HG02798 (cell line): ENCODE measurements around the gene CTDSPL.

Experiments used
- ATAC-seq: cut with Tn5 transposase; IDR thresholded peaks from one replicate; pipeline ENCODE4 v1.9.1; 2021; ENCODE audit warnings: mild to moderate bottlenecking; ENCODE audit not compliant: unreplicated experiment, poor library complexity

CTDSPL gene

GRCh38 chr3:37852771-37853170, 8.9 kb upstream of the CTDSPL start:
- no peak for ATAC-seq

- no peak for ATAC-seq
Measured at GRCh38 chr3:37853691-37854413, 7.8 kb upstream of the CTDSPL start.

- peak; percentile 44 for ATAC-seq
Measured at GRCh38 chr3:37855363-37855970, 6.2 kb upstream of the CTDSPL start.

GRCh38 chr3:37856381-37856780, 5.3 kb upstream of the CTDSPL start:
- no peak for ATAC-seq

GRCh38 chr3:37858742-37859141, 2.9 kb upstream of the CTDSPL start:
- no peak for ATAC-seq

GRCh38 chr3:37859354-37859753, 2.3 kb upstream of the CTDSPL start:
- no peak for ATAC-seq

- ATAC-seq: no peak
Measured at GRCh38 chr3:37859908-37860199, 1.8 kb upstream of the CTDSPL start.

GRCh38 chr3:37862219-37862902, 681 bp downstream of the CTDSPL start:
- ATAC-seq: no peak

- ATAC-seq: no peak
Measured at GRCh38 chr3:37862903-37863815, 1.5 kb downstream of the CTDSPL start.

- no peak for ATAC-seq
Measured at GRCh38 chr3:37863949-37864822, 2.5 kb downstream of the CTDSPL start.

- no peak for ATAC-seq
Measured at GRCh38 chr3:37864904-37865303, 3.2 kb downstream of the CTDSPL start.

- no peak for ATAC-seq
Measured at GRCh38 chr3:37867144-37867543, 5.5 kb downstream of the CTDSPL start.

GRCh38 chr3:37871858-37872257, 10.2 kb downstream of the CTDSPL start:
- ATAC-seq: no peak

GRCh38 chr3:37872413-37873160, 10.9 kb downstream of the CTDSPL start:
- no peak for ATAC-seq

GRCh38 chr3:37876279-37876678, 14.6 kb downstream of the CTDSPL start:
- no peak for ATAC-seq

- ATAC-seq: no peak
Measured at GRCh38 chr3:37882711-37883110, 21.0 kb downstream of the CTDSPL start.

- ATAC-seq: no peak
Measured at GRCh38 chr3:37885814-37886213, 24.1 kb downstream of the CTDSPL start.

GRCh38 chr3:37886395-37886794, 24.7 kb downstream of the CTDSPL start:
- ATAC-seq: no peak

GRCh38 chr3:37887062-37887461, 25.4 kb downstream of the CTDSPL start:
- ATAC-seq: no peak
